ENCODE data around the gene NOS2. TPM values are rescaled to one million over a fixed set of nuclear protein-coding genes. Genes with fewer than 3 reads are reported as not detected.
"Not testable (repeated sequence)": the region's sequence is repeated elsewhere in the genome, so short reads cannot be mapped to it uniquely, and the experiment has no call there.

Gene NOS2
- total and polyA plus RNA-seq, 4 donors = 0.30 to 2.2 (median 0.89) TPM

GRCh38 chr17:27838607-27839006 lies 38.3 kb upstream of the NOS2 start:
- ATAC-seq (ENCODE audit: insufficient read depth, low FRiP score); H3K4me3 ChIP-seq; H3K4me1 ChIP-seq (ENCODE audit: control insufficient read depth in 5 of 5, insufficient read depth in 5 of 5, low read length in 5 of 5); H3K9ac ChIP-seq (ENCODE audit: insufficient read depth in 1 of 2, low read length in 2 of 2); H3K36me3 ChIP-seq (ENCODE audit: control insufficient read depth in 4 of 4, insufficient read depth in 4 of 4, low read length in 4 of 4); H3K27ac ChIP-seq (ENCODE audit: low read depth in 1 of 2, low read length in 1 of 2); H3K9me3 ChIP-seq (ENCODE audit: control insufficient read depth in 4 of 4, insufficient read depth in 3 of 4, low read length in 3 of 4); H3K27me3 ChIP-seq (ENCODE audit: control insufficient read depth in 3 of 3, insufficient read depth in 3 of 3, low read length in 2 of 3); DNase-seq: not testable (repeated sequence)
- 89 to 96% methylated on average over 2 of the region's 3 CpGs for WGBS, 2 donors

- not testable (repeated sequence) for H3K9me3 ChIP-seq (ENCODE audit: control insufficient read depth in 4 of 4, insufficient read depth in 3 of 4, low read length in 3 of 4); H3K27me3 ChIP-seq (ENCODE audit: control insufficient read depth in 3 of 3, insufficient read depth in 3 of 3, low read length in 2 of 3); ATAC-seq (ENCODE audit: insufficient read depth, low FRiP score); H3K9ac ChIP-seq (ENCODE audit: insufficient read depth in 1 of 2, low read length in 2 of 2); H3K4me1 ChIP-seq (ENCODE audit: control insufficient read depth in 5 of 5, insufficient read depth in 5 of 5, low read length in 5 of 5); H3K27ac ChIP-seq (ENCODE audit: low read depth in 1 of 2, low read length in 1 of 2); H3K36me3 ChIP-seq (ENCODE audit: control insufficient read depth in 4 of 4, insufficient read depth in 4 of 4, low read length in 4 of 4); H3K4me3 ChIP-seq; DNase-seq
- 99 to 100% methylated on average over 1 of the region's 1 CpG for WGBS, 2 donors
Measured at GRCh38 chr17:27837769-27838168, 37.4 kb upstream of the NOS2 start.

- Histone ChIP-seq H3K27me3 (ENCODE audit: control insufficient read depth in 3 of 3, insufficient read depth in 3 of 3, low read length in 2 of 3) (no peaks in the 10 kb centered on the region), H3K4me1 (ENCODE audit: control insufficient read depth in 5 of 5, insufficient read depth in 5 of 5, low read length in 5 of 5) (no peaks in the 10 kb centered on the region), H3K4me3 (no peak overlapping the region), H3K9me3 (ENCODE audit: control insufficient read depth in 4 of 4, insufficient read depth in 3 of 4, low read length in 3 of 4) (no peaks in the 10 kb centered on the region), H3K27ac (ENCODE audit: low read depth in 1 of 2, low read length in 1 of 2) (no peak overlapping the region), H3K9ac (ENCODE audit: insufficient read depth in 1 of 2, low read length in 2 of 2) (no peak overlapping the region), H3K36me3 (ENCODE audit: control insufficient read depth in 4 of 4, insufficient read depth in 4 of 4, low read length in 4 of 4) (no peaks in the 10 kb centered on the region)
- DNase-seq (no peak), ATAC-seq (ENCODE audit: insufficient read depth, low FRiP score) (no peak)
- no peak for TF ChIP-seq CTCF (IDR thresholded peaks at IDR 0.05; ENCODE audit: control extremely low read depth, extremely low read depth)
Measured at GRCh38 chr17:27836651-27837050, 36.3 kb upstream of the NOS2 start.

GRCh38 chr17:27834571-27834970 lies 34.2 kb upstream of the NOS2 start:
- Histone ChIP-seq H3K4me1 (ENCODE audit: control insufficient read depth in 5 of 5, insufficient read depth in 5 of 5, low read length in 5 of 5) (no peaks in the 10 kb centered on the region), H3K27ac (ENCODE audit: low read depth in 1 of 2, low read length in 1 of 2) (no peak overlapping the region), H3K4me3 (no peak overlapping the region), H3K27me3 (ENCODE audit: control insufficient read depth in 3 of 3, insufficient read depth in 3 of 3, low read length in 2 of 3) (no peaks in the 10 kb centered on the region), H3K9ac (ENCODE audit: insufficient read depth in 1 of 2, low read length in 2 of 2) (no peak overlapping the region), H3K36me3 (ENCODE audit: control insufficient read depth in 4 of 4, insufficient read depth in 4 of 4, low read length in 4 of 4) (no peaks in the 10 kb centered on the region), H3K9me3 (ENCODE audit: control insufficient read depth in 4 of 4, insufficient read depth in 3 of 4, low read length in 3 of 4) (no peaks in the 10 kb centered on the region)
- DNase-seq (no peak), ATAC-seq (ENCODE audit: insufficient read depth, low FRiP score) (no peak)
- no peak for TF ChIP-seq CTCF (IDR thresholded peaks at IDR 0.05; ENCODE audit: control extremely low read depth, extremely low read depth)
- 87 to 97% methylated on average over 3 of the region's 3 CpGs for WGBS, 2 donors

- Histone ChIP-seq H3K27me3 (ENCODE audit: control insufficient read depth in 3 of 3, insufficient read depth in 3 of 3, low read length in 2 of 3) (no peaks in the 10 kb centered on the region), H3K36me3 (ENCODE audit: control insufficient read depth in 4 of 4, insufficient read depth in 4 of 4, low read length in 4 of 4) (no peaks in the 10 kb centered on the region), H3K4me3 (no peak overlapping the region), H3K27ac (ENCODE audit: low read depth in 1 of 2, low read length in 1 of 2) (no peak overlapping the region), H3K4me1 (ENCODE audit: control insufficient read depth in 5 of 5, insufficient read depth in 5 of 5, low read length in 5 of 5) (no peaks in the 10 kb centered on the region), H3K9ac (ENCODE audit: insufficient read depth in 1 of 2, low read length in 2 of 2) (no peak overlapping the region), H3K9me3 (ENCODE audit: control insufficient read depth in 4 of 4, insufficient read depth in 3 of 4, low read length in 3 of 4) (no peaks in the 10 kb centered on the region)
- no peak for ATAC-seq (ENCODE audit: insufficient read depth, low FRiP score)
- no peak for TF ChIP-seq CTCF (IDR thresholded peaks at IDR 0.05; ENCODE audit: control extremely low read depth, extremely low read depth)
- no peak for DNase-seq
Measured at GRCh38 chr17:27832831-27833230, 32.5 kb upstream of the NOS2 start.

GRCh38 chr17:27829888-27830287 lies 29.6 kb upstream of the NOS2 start:
- peak in 2 of 3 donors; percentile 10 to 22 for DNase-seq
- H3K9ac ChIP-seq (ENCODE audit: insufficient read depth in 1 of 2, low read length in 2 of 2); H3K9me3 ChIP-seq (ENCODE audit: control insufficient read depth in 4 of 4, insufficient read depth in 3 of 4, low read length in 3 of 4); H3K4me1 ChIP-seq (ENCODE audit: control insufficient read depth in 5 of 5, insufficient read depth in 5 of 5, low read length in 5 of 5); H3K27me3 ChIP-seq (ENCODE audit: control insufficient read depth in 3 of 3, insufficient read depth in 3 of 3, low read length in 2 of 3); H3K27ac ChIP-seq (ENCODE audit: low read depth in 1 of 2, low read length in 1 of 2); H3K4me3 ChIP-seq; H3K36me3 ChIP-seq (ENCODE audit: control insufficient read depth in 4 of 4, insufficient read depth in 4 of 4, low read length in 4 of 4): not testable (repeated sequence)
- WGBS, 2 donors = 47 to 50% methylated on average over 1 of the region's 1 CpG
- peak; percentile 65 for ATAC-seq (ENCODE audit: insufficient read depth, low FRiP score)
